Fibroblast of skin of abdomen (primary cell): ENCODE measurements around the gene CDC42EP5.
A peak's percentile ranks its signal among the peaks of the same experiment; 100 is the strongest.
"Not testable (repeated sequence)": the region's sequence is repeated elsewhere in the genome, so short reads cannot be mapped to it uniquely, and the experiment has no call there.

Experiments
- DNase-seq: peaks from one replicate; pipeline ENCODE4 v3.0.0-alpha.2; 2013

Gene CDC42EP5

GRCh38 chr19:54448040-54448773, 24.9 kb downstream of the CDC42EP5 start:
- DNase-seq = peak; percentile 47

- DNase-seq = not testable (repeated sequence)
Measured at GRCh38 chr19:54446349-54446748, 26.7 kb downstream of the CDC42EP5 start.

GRCh38 chr19:54444737-54445136, 28.4 kb downstream of the CDC42EP5 start:
- no peak for DNase-seq

GRCh38 chr19:54440641-54441040, 32.5 kb downstream of the CDC42EP5 start:
- no peak for DNase-seq

- peak; percentile 23 for DNase-seq
Measured at GRCh38 chr19:54439174-54439851, 33.8 kb downstream of the CDC42EP5 start.

- DNase-seq = no peak
Measured at GRCh38 chr19:54436628-54437252, 36.4 kb downstream of the CDC42EP5 start.

- no peak for DNase-seq
Measured at GRCh38 chr19:54436031-54436523, 37.0 kb downstream of the CDC42EP5 start.

- no peak for DNase-seq
Measured at GRCh38 chr19:54435551-54436016, 37.5 kb downstream of the CDC42EP5 start.

- no peak for DNase-seq
Measured at GRCh38 chr19:54434873-54435214, 38.3 kb downstream of the CDC42EP5 start.

- no peak for DNase-seq
Measured at GRCh38 chr19:54434112-54434872, 38.8 kb downstream of the CDC42EP5 start.

GRCh38 chr19:54433697-54434096, 39.4 kb downstream of the CDC42EP5 start:
- DNase-seq = no peak

GRCh38 chr19:54432144-54432738, 40.9 kb downstream of the CDC42EP5 start:
- no peak for DNase-seq

- DNase-seq = no peak
Measured at GRCh38 chr19:54431255-54431838, 41.7 kb downstream of the CDC42EP5 start.

GRCh38 chr19:54430306-54431254, 42.5 kb downstream of the CDC42EP5 start:
- DNase-seq = no peak

- no peak for DNase-seq
Measured at GRCh38 chr19:54429545-54430227, 43.4 kb downstream of the CDC42EP5 start.

- no peak for DNase-seq
Measured at GRCh38 chr19:54429176-54429495, 44.0 kb downstream of the CDC42EP5 start.

- DNase-seq = no peak
Measured at GRCh38 chr19:54428323-54429175, 44.5 kb downstream of the CDC42EP5 start.

GRCh38 chr19:54427586-54427985, 45.5 kb downstream of the CDC42EP5 start:
- no peak for DNase-seq

GRCh38 chr19:54426291-54426931, 46.7 kb downstream of the CDC42EP5 start:
- no peak for DNase-seq
